Endothelial cell of umbilical vein (primary cell): ENCODE measurements around the gene POU6F2.

Experiments used
- EZH2 ChIP-seq: IDR thresholded peaks from 2 replicates; pipeline ENCODE4 v1.6.1; 2012; ENCODE audit warnings: borderline replicate concordance, low read depth, mild to moderate bottlenecking, moderate library complexity, low read length, inconsistent platforms; ENCODE audit not compliant: severe bottlenecking
- GATA2 ChIP-seq: IDR thresholded peaks from 2 replicates; pipeline ENCODE4 v1.7.0; 2011; ENCODE audit warnings: low read depth, mild to moderate bottlenecking, moderate library complexity, mixed read lengths, low read length; ENCODE audit not compliant: insufficient read length, insufficient read depth
- MAX ChIP-seq: IDR thresholded peaks from 2 replicates; pipeline ENCODE4 v1.6.1; 2011; ENCODE audit not compliant: insufficient read depth, insufficient read length
- MYC ChIP-seq: IDR thresholded peaks from one replicate; pipeline ENCODE4 v1.6.1; 2011; ENCODE audit warnings: mild to moderate bottlenecking, low read depth, low read length
- POLR2A ChIP-seq: IDR thresholded peaks from 2 replicates; pipeline ENCODE4 v1.6.1; 2012; ENCODE audit warnings: low read depth, mild to moderate bottlenecking, control low read depth, low read length
- POLR2AphosphoS5 ChIP-seq: IDR thresholded peaks from 2 replicates; pipeline ENCODE4 v1.6.1; 2012; ENCODE audit warnings: low read depth, mild to moderate bottlenecking, control low read depth, low read length, moderate library complexity; ENCODE audit not compliant: insufficient read depth
- TF ChIP-seq, protein P1 (sequence below), 2 donors: IDR thresholded peaks; 1 replicate in 1 of 2; 2 replicates in 1 of 2; pipeline ENCODE4 v1.5.1; 2011; ENCODE audit warnings: low read length in 2 of 2, mild to moderate bottlenecking in 2 of 2, moderate library complexity in 2 of 2, control low read depth in 1 of 2, inconsistent platforms in 1 of 2, low read depth in 1 of 2; ENCODE audit not compliant: insufficient read depth in 1 of 2; ENCODE audit errors: extremely low read depth in 1 of 2

DNA sequence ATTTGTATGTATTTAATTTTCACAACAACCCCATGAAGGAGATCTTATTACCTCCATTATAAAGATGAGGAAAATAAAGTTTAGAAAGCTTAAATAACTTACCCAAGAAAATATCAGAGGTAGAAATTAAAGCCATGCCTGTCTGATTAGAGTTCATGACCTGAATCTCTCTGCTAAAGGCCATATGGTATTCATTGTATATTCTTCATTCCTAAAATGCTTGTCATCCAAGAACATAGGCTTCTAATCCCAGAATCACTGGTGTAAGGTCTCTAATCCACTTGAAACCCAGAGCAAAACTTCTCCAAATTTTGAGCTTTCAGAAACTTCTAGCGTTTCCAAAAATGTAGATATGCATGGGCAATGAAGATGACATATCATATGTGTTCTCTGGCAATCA lies 516.2 kb downstream of the POU6F2 start:
- TF ChIP-seq, protein P1, sequence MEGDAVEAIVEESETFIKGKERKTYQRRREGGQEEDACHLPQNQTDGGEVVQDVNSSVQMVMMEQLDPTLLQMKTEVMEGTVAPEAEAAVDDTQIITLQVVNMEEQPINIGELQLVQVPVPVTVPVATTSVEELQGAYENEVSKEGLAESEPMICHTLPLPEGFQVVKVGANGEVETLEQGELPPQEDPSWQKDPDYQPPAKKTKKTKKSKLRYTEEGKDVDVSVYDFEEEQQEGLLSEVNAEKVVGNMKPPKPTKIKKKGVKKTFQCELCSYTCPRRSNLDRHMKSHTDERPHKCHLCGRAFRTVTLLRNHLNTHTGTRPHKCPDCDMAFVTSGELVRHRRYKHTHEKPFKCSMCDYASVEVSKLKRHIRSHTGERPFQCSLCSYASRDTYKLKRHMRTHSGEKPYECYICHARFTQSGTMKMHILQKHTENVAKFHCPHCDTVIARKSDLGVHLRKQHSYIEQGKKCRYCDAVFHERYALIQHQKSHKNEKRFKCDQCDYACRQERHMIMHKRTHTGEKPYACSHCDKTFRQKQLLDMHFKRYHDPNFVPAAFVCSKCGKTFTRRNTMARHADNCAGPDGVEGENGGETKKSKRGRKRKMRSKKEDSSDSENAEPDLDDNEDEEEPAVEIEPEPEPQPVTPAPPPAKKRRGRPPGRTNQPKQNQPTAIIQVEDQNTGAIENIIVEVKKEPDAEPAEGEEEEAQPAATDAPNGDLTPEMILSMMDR (IDR thresholded peaks at IDR 0.05; ENCODE audit: extremely low read depth in 1 of 2, insufficient read depth in 1 of 2, low read depth in 1 of 2, low read length in 2 of 2): no peak
- TF ChIP-seq GATA2 (no peak), POLR2A (no peak), POLR2AphosphoS5 (no peak), MYC (no peak), MAX (no peak), EZH2 (no peak)
